Measurements from ENCODE around the gene GPS1.

Gene GPS1

GRCh38 chr17:82080048-82080788 is 28.5 kb downstream of the GPS1 start:
- no peak for TF ChIP-seq CTCF (conservative IDR thresholded peaks at IDR 0.05; ENCODE audit: control insufficient read depth, insufficient read depth, low read depth, low read length)
- H3K4me3 ChIP-seq (ENCODE audit: control insufficient read depth, low read depth, low read length), result no peak overlapping the region
- DNase-seq (ENCODE audit: low read depth), result no peak

GRCh38 chr17:82080789-82081464 is 29.2 kb downstream of the GPS1 start:
- no peak overlapping the region for H3K4me3 ChIP-seq (ENCODE audit: control insufficient read depth, low read depth, low read length)
- TF ChIP-seq CTCF (conservative IDR thresholded peaks at IDR 0.05; ENCODE audit: control insufficient read depth, insufficient read depth, low read depth, low read length), result no peak
- DNase-seq (ENCODE audit: low read depth), result no peak

- no peak for DNase-seq (ENCODE audit: low read depth)
- no peak overlapping the region for H3K4me3 ChIP-seq (ENCODE audit: control insufficient read depth, low read depth, low read length)
Measured at GRCh38 chr17:82081546-82081945, 29.8 kb downstream of the GPS1 start.

GRCh38 chr17:82081966-82082365 is 30.3 kb downstream of the GPS1 start:
- H3K4me3 ChIP-seq (ENCODE audit: control insufficient read depth, low read depth, low read length), result no peak overlapping the region
- no peak for TF ChIP-seq CTCF (conservative IDR thresholded peaks at IDR 0.05; ENCODE audit: control insufficient read depth, insufficient read depth, low read depth, low read length)
- DNase-seq (ENCODE audit: low read depth), result no peak

More at GRCh38 chr17:82081546-82081945, 29.8 kb downstream of the GPS1 start:
- TF ChIP-seq CTCF (conservative IDR thresholded peaks at IDR 0.05; ENCODE audit: control insufficient read depth, insufficient read depth, low read depth, low read length), result no peak

- no peak for TF ChIP-seq CTCF (conservative IDR thresholded peaks at IDR 0.05; ENCODE audit: control insufficient read depth, insufficient read depth, low read depth, low read length)
- DNase-seq (ENCODE audit: low read depth), result no peak
- H3K4me3 ChIP-seq (ENCODE audit: control insufficient read depth, low read depth, low read length), result no peak overlapping the region
Measured at GRCh38 chr17:82082456-82082855, 30.8 kb downstream of the GPS1 start.

GRCh38 chr17:82083009-82083408 is 31.3 kb downstream of the GPS1 start:
- H3K4me3 ChIP-seq (ENCODE audit: control insufficient read depth, low read depth, low read length), result no peak overlapping the region
- TF ChIP-seq CTCF (conservative IDR thresholded peaks at IDR 0.05; ENCODE audit: control insufficient read depth, insufficient read depth, low read depth, low read length), result no peak
- DNase-seq (ENCODE audit: low read depth), result no peak
